CD4-positive, alpha-beta T cell treated with Interleukin-4 for 1 hour (primary cell): ENCODE data around the gene CX3CL1.
"Not testable (repeated sequence)": the region's sequence is repeated elsewhere in the genome, so short reads cannot be mapped to it uniquely, and the experiment has no call there.

Experiments
- DNase-seq, 2 donors: peaks; one replicate each; pipeline ENCODE4 v3.0.0-alpha.2; 2020 to 2022

The CX3CL1 gene

DNA sequence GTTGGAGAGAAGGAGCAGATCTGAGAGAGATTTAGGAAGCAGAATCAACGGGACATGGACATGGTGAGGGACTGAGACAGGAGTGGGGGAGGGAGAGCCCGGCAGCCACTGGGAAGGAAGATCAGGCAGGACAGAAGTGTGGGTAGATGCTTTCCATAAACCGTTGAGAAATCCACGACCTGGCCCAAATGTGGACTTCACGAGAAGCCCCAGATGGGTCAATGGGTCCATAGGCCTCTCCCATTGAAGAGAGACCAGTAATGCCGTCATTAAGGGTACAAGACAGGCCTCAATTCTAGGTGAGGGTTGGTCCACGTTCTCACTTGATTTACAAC is 14.2 kb upstream of the CX3CL1 start:
- DNase-seq, result no peak

DNA sequence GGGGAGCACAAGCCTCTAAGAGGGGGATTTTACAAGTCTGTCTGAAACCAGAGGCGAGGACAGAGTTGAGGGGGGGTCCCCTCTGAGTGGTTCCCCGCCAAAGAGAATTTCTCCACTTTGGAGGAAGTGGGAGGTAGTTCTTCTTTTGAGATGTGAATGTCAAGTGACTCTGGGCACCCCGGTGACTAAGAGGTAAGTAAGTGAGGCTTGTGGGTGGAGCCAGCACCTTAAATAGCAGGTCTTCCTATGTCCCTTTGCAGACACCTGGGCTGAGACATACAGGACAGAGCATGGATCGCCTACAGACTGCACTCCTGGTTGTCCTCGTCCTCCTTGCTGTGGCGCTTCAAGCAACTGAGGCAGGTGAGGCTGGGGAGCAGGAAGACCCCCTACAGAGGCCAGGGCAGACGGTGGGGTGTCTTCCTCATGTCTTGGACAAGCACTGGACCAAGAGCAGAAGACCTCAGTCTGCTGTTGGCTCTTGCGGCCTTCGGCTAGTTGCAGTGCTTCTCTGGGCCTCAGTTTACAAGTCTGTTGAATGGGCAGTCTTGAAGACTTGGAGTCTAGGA is 13.7 kb upstream of the CX3CL1 start, which contains the start of gene CCL22:
Gene CCL22 (plus strand): TSS at position 257 of the 569 bp plus-strand sequence. CDS start 34 bp downstream, at position 291.
- peak in 1 of 2 donors; percentile 27 for DNase-seq

DNA sequence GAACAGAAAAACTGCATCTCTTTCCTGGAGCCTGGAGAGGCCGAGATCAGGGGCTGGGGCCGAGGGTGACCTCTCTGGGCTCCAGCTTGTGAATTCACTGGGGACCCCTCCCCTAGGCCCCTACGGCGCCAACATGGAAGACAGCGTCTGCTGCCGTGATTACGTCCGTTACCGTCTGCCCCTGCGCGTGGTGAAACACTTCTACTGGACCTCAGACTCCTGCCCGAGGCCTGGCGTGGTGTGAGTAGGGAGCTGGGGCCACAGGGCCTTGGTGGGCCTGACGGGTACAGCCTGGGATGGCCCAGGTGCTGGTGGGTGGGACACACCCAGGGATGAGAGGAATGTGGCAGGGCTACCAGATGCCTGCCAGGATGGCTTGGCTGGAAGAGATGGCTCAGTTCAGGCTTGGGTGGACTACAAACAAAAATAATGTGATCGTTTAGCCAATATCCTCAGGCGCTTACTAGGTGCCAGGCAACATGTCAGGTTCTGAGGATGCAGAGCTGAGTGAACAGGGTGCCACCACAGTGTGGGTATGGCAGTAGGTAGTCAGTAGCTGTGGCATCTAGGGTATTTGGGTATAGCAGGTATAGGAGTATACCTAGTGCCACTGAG is 11.9 kb upstream of the CX3CL1 start:
- DNase-seq, result no peak

DNA sequence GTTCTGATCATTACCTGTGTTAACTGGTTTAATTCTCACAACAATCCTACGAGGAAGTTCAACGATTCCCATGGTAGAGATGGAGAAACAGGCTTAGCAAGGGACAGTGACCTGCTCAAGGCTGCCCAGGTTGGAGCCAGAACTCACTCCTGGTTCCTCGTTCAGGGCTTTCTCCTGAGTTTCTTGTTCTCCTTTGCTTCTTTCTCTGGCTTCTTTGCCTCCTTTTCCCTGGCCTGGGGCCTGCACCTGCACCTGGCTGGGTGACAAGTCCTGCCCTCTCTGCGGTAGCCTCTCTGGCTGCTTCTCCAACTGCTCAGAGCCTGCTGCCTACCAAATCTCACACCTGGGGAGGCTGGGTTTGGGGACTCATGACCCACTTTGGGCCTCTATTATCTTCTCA is 10.9 kb upstream of the CX3CL1 start:
- no peak for DNase-seq

- DNase-seq, result no peak
These were observed 8.1 kb upstream of the CX3CL1 start for GRCh38 chr16:57364143-57364542.

DNA sequence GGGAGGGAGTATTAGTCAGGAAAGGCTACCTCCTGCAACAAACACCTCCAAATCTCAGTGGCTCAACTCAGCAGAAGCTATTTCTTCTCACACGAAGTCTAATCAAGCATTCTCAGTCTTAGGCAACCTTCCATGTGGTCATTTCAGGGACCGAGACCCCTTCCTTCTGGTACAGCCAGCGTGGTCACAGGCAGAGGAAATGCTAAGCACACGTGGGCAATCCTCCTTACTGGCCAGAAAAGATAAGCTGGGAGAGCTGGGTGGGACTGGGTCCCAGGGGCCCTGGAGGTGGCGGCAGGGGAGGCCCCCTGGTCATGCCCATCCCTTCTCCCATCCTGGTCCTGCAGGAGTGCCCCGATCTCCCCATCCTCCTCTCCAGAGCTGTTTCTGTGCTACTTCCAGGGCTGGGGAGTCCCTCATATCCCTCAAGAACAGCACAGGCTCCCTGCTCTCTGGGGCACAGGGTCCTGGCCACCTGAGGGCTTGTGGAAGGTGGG is 5.7 kb upstream of the CX3CL1 start:
- no peak for DNase-seq

GRCh38 chr16:57367116-57367752 is 5.1 kb upstream of the CX3CL1 start:
- no peak for DNase-seq

GRCh38 chr16:57371494-57372371 is 557 bp upstream of the CX3CL1 start:
- DNase-seq, result no peak

GRCh38 chr16:57373117-57373947 is 1.0 kb downstream of the CX3CL1 start:
- no peak for DNase-seq

DNA sequence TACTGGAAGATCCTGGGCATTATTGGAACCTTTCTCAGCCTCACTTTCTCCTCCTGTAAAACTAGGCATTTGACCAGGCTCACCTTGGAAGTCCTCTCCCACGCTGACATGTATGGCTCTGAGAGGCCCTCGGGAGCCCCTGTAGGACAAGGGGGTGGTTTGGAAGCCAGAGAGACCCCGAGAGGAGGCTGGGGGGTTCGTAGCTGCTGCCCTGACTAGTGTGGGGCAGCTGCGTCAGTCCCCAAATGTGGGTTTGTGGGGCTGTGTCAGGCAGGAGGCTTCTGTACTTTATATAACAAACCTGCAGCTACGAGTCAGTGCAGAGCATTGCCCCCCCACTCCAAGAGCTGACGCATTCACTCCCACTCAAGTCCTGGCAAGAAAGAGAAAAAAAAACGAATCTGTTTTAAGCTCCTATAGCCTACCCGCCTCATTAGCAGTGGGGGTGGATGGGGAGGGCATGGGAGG is 1.8 kb downstream of the CX3CL1 start:
- DNase-seq, result no peak

DNA sequence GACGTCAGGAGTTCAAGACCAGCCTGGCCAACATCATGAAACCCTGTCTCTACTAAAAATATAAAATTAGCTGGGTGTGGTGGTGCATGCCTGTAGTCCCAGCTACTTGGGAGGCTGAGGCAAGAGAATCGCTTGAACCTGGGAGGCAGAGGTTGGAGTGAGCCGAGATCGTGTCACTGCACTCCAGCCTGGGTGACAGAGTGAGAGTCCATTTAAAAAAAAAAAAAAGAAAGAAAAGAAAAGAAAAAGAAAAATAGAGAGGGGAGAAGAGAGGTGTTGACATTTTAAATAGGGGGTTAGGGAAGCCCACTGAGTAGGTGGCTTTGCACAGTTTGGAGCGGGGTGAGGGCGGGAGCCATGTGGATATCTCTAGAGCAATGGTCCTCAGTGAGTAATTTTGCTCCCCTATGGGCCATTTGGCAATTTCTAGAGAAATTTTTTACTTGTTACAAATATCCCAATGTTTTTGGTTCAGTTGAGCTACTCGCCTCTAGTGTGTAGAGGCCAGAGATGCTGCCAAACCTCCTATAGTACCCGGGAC is 2.7 kb downstream of the CX3CL1 start:
- not testable (repeated sequence) for DNase-seq

GRCh38 chr16:57376313-57376818 is 4.1 kb downstream of the CX3CL1 start:
- DNase-seq, result no peak

- DNase-seq, result no peak
These were observed 5.0 kb downstream of the CX3CL1 start for GRCh38 chr16:57377080-57377841.

GRCh38 chr16:57379579-57379978 is 7.3 kb downstream of the CX3CL1 start:
- no peak for DNase-seq

DNA sequence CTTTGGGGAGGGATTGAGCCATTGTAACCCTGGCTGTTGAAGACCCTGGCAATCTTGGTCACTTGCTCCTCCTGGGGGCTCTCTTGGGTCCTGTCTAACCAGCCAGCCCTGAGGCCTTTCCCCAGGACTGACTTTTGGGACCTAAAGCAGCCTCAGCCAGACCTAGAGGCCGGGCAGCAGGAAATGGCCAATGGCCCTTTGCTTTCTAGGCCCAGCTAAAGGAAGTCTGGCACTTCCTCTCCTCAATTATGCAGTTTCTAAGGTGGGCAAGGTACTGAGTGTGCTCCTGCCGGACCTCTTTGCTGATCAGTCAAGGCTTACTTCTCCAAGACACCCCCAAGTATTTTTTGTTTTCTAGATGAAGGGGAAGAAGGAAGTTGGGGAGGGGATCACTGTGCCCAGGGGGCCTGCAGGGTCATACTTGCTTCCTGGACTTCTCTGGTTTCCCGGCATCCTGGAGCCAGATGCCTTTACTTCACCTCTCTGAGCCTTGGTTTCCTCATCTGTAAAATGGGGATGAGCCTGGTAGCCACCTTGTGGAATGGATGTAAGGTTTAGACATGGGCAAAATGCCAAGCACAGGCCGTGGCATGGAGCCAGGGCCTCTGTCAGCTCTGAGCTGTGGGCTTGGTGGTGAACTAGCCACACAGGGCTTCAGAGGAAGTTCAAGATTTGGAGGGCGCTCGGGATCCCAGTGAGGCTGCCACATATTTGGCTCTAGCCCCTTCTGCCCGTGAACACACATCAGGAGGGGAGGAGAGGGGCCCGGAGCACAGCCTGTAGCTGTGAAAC is 8.6 kb downstream of the CX3CL1 start:
- no peak for DNase-seq

GRCh38 chr16:57381791-57382534 is 9.7 kb downstream of the CX3CL1 start:
- DNase-seq, result no peak

- no peak for DNase-seq
These were observed 10.4 kb downstream of the CX3CL1 start for GRCh38 chr16:57382535-57383275.
